Measurements from ENCODE around the gene SPX. TPM values are rescaled to one million over a fixed set of nuclear protein-coding genes. Genes with fewer than 3 reads are reported as not detected.

The SPX gene
- 1 to 10 TPM in 3 of 4 donors, not detected in 1; 1.5 to 2.4 (median 1.6) TPM for total RNA-seq

GRCh38 chr12:21526053-21526452 lies at the start of gene SPX:
SPX (plus strand) TSS chr12:21526296; CDS start chr12:21526473, 177 bp downstream.
- H3K27ac ChIP-seq = no peak within 1 kb of the TSS
- WGBS, 2 donors = 97 to 98% methylated on average over 1 of the region's 1 CpG
- H3K4me3 ChIP-seq = peak within 1 kb of the TSS in 2 of 4 donors; percentile 47 to 62

DNA sequence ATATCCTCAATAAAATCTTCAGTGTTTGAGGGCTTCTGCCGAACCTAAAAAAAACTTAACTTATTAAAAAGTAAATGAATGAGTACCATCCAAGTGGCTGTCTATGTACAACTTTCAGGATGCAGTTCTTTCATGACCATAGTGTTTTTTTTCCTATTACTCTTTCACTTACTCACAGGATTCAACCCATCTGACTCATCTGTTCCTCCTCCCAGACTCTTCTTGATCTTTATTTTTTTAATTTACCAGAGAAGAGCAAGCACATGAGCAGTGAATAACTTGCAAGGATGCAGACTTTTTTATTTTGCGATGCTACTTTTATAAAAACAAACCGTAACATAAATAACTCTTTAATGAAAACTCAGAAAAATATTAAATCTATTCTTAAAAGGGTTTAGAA lies 49.1 kb upstream of the SPX start:
- TF ChIP-seq, protein P1, sequence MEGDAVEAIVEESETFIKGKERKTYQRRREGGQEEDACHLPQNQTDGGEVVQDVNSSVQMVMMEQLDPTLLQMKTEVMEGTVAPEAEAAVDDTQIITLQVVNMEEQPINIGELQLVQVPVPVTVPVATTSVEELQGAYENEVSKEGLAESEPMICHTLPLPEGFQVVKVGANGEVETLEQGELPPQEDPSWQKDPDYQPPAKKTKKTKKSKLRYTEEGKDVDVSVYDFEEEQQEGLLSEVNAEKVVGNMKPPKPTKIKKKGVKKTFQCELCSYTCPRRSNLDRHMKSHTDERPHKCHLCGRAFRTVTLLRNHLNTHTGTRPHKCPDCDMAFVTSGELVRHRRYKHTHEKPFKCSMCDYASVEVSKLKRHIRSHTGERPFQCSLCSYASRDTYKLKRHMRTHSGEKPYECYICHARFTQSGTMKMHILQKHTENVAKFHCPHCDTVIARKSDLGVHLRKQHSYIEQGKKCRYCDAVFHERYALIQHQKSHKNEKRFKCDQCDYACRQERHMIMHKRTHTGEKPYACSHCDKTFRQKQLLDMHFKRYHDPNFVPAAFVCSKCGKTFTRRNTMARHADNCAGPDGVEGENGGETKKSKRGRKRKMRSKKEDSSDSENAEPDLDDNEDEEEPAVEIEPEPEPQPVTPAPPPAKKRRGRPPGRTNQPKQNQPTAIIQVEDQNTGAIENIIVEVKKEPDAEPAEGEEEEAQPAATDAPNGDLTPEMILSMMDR (IDR thresholded peaks at IDR 0.05) = no peak
- TF ChIP-seq POLR2A (IDR thresholded peaks at IDR 0.05) (no peak), EP300 (IDR thresholded peaks at IDR 0.05) (no peak)
- 91 to 94% methylated on average over 3 of the region's 3 CpGs for WGBS, 2 donors
- Histone ChIP-seq H3K36me3 (peaks cover 0 to 96% (median 0%) of the 10 kb centered on the region in 3 donors), H3K4me3 (no peak overlapping the region), H3K27ac (no peak overlapping the region), H3K27me3 (no peaks in the 10 kb centered on the region), H3K9me3 (no peaks in the 10 kb centered on the region), H3K4me1 (no peaks in the 10 kb centered on the region)
- no peak for DNase-seq (ENCODE audit: low spot score in 2 of 2)

More at GRCh38 chr12:21526053-21526452, at the start of gene SPX:
- H3K4me1 ChIP-seq = peaks cover 0 to 19% (median 2%) of the 10 kb centered on the region in 4 donors
- no peak for TF ChIP-seq POLR2A (IDR thresholded peaks at IDR 0.05)
- TF ChIP-seq, protein P1 (IDR thresholded peaks at IDR 0.05) = no peak
- no peak for TF ChIP-seq EP300 (IDR thresholded peaks at IDR 0.05)
- H3K36me3 ChIP-seq = no peaks in the 10 kb centered on the region
- no peak for DNase-seq (ENCODE audit: low spot score in 2 of 2)
- no peaks in the 10 kb centered on the region for H3K9me3 ChIP-seq
- H3K27me3 ChIP-seq = peaks cover 0 to 16% of the 10 kb centered on the region in 2 donors

DNA sequence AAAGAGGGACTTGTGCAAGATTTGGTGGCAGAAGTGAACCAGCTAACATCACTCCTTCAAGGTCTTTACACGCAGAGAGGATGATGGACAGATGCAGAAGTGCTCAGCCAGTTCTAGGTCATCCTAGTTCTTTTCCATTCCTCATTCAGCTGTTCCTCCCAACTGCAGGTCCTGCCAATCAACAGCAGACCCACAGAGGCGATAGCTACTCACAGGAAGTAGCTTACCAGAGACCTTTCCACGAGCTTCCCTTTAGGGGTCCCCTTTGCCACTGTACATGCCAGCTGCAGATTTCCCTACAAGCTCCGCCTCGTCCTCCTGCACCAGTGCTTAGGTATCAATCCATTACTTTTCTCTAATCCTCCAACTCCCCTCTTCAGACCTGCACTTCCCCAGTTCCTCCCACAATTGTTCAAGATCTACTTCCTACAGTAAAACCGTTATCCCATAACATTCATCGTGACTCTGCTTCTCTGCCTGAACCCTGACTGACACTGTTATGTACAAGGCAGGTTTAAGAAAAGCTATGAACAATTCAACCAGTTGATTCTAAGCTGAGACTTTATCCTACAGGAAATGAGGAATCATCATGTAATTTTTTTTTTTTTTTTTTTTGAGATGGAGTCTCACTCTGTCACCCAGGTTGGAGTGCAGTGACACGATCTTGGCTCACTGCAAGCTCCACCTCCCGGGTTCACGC lies 47.2 kb upstream of the SPX start:
- Histone ChIP-seq H3K27ac (no peak overlapping the region), H3K9me3 (no peaks in the 10 kb centered on the region), H3K27me3 (no peaks in the 10 kb centered on the region), H3K36me3 (peaks cover 0 to 93% (median 0%) of the 10 kb centered on the region in 3 donors), H3K4me1 (no peaks in the 10 kb centered on the region), H3K4me3 (no peak overlapping the region)
- TF ChIP-seq, protein P1 (IDR thresholded peaks at IDR 0.05) = no peak
- TF ChIP-seq EP300 (IDR thresholded peaks at IDR 0.05) (no peak), POLR2A (IDR thresholded peaks at IDR 0.05) (no peak)
- DNase-seq (ENCODE audit: low spot score in 2 of 2) = no peak
- 87 to 89% methylated on average over 10 of the region's 10 CpGs for WGBS, 2 donors

- no peak overlapping the region for H3K4me3 ChIP-seq
- WGBS, 2 donors = 62 to 66% methylated on average over 3 of the region's 3 CpGs
- no peaks in the 10 kb centered on the region for H3K27me3 ChIP-seq
- TF ChIP-seq POLR2A (IDR thresholded peaks at IDR 0.05) (no peak), EP300 (IDR thresholded peaks at IDR 0.05) (no peak)
- TF ChIP-seq, protein P1 (IDR thresholded peaks at IDR 0.05) = no peak
- DNase-seq (ENCODE audit: low spot score in 2 of 2) = no peak
- H3K9me3 ChIP-seq = no peaks in the 10 kb centered on the region
- no peak overlapping the region for H3K27ac ChIP-seq
- peaks cover 0 to 82% (median 0%) of the 10 kb centered on the region in 3 donors for H3K36me3 ChIP-seq
- H3K4me1 ChIP-seq = no peaks in the 10 kb centered on the region
These were observed 42.6 kb upstream of the SPX start for GRCh38 chr12:21483531-21483930.

GRCh38 chr12:21485998-21486397 lies 40.1 kb upstream of the SPX start:
- Histone ChIP-seq H3K27me3 (no peaks in the 10 kb centered on the region), H3K27ac (no peak overlapping the region), H3K4me3 (no peak overlapping the region), H3K36me3 (peaks cover 0 to 76% (median 0%) of the 10 kb centered on the region in 3 donors), H3K9me3 (no peaks in the 10 kb centered on the region), H3K4me1 (no peaks in the 10 kb centered on the region)
- TF ChIP-seq POLR2A (IDR thresholded peaks at IDR 0.05) (no peak), EP300 (IDR thresholded peaks at IDR 0.05) (no peak)
- TF ChIP-seq, protein P1 (IDR thresholded peaks at IDR 0.05) = no peak
- no peak for DNase-seq (ENCODE audit: low spot score in 2 of 2)

Data from tibial nerve (tissue), 4 donors.